Upper lobe of left lung (tissue), 6 donors: ENCODE results near the gene LRRC7. TPM values are rescaled to one million over a fixed set of nuclear protein-coding genes. Genes with fewer than 3 reads are reported as not detected.
"Not testable (repeated sequence)": the region's sequence is repeated elsewhere in the genome, so short reads cannot be mapped to it uniquely, and the experiment has no call there.

Experiments used
- ATAC-seq, 2 donors: fragments of 200-7000 bp; cut with Tn5 transposase; one replicate each; pipeline ENCODE4 v1.9.1; 2022; ENCODE audit warnings: mild to moderate bottlenecking in 2 of 2, moderate library complexity in 2 of 2; ENCODE audit not compliant: low FRiP score in 2 of 2
- DNase-seq, 2 donors: peaks; one replicate each; pipeline ENCODE4 v3.0.0-alpha.2; 2019 to 2020
- H3K27ac ChIP-seq, 4 donors: fragments of 200-600 bp; sonication (generic); one replicate each; pipeline ENCODE4 v1.5.1; 2016 to 2019
- H3K27me3 ChIP-seq, 4 donors: fragments of 200-600 bp; sonication (generic); one replicate each; pipeline ENCODE4 v1.5.1; 2017 to 2019
- H3K36me3 ChIP-seq, 4 donors: fragments of 200-600 bp; sonication (generic); one replicate each; pipeline ENCODE4 v1.5.1; 2016 to 2019
- H3K4me1 ChIP-seq, 4 donors: fragments of 200-600 bp; sonication (generic); one replicate each; pipeline ENCODE4 v1.5.1; 2018 to 2019
- H3K4me3 ChIP-seq, 4 donors: fragments of 200-600 bp; sonication (generic); one replicate each; pipeline ENCODE4 v1.5.1; 2017 to 2019; ENCODE audit warnings: mild to moderate bottlenecking in 2 of 4, moderate library complexity in 1 of 4
- H3K9me3 ChIP-seq, 4 donors: fragments of 200-600 bp; sonication (generic); one replicate each; pipeline ENCODE4 v1.5.1; 2018 to 2019
- CTCF ChIP-seq, 6 experiments: fragments of 450-650 bp in 4 of 6; fragments of 200-600 bp in 2 of 6; sonication (generic) in 2 of 6; IDR thresholded peaks; one replicate each; pipeline ENCODE4 v1.5.1; 2016 to 2019; ENCODE audit warnings: antibody characterized with exemption in 6 of 6
- EP300 ChIP-seq, 4 donors: sonication (generic); formaldehyde crosslinking; IDR thresholded peaks; one replicate each; pipeline ENCODE4 v1.5.1; 2017; ENCODE audit warnings: antibody characterized with exemption in 4 of 4, control low read depth in 2 of 4
- POLR2A ChIP-seq, 4 donors: fragments of 450-650 bp; IDR thresholded peaks; one replicate each; pipeline ENCODE4 v1.5.1; 2016 to 2017; ENCODE audit warnings: antibody characterized with exemption in 4 of 4, mild to moderate bottlenecking in 2 of 4
- POLR2AphosphoS5 ChIP-seq, 2 donors: sonication (generic); formaldehyde crosslinking; IDR thresholded peaks; one replicate each; pipeline ENCODE4 v1.5.1; 2017; ENCODE audit warnings: antibody characterized with exemption in 2 of 2
- WGBS, 2 donors: methylation state at CpG; one replicate each; pipeline ENCODE4 v1.1.5; 2017 to 2018; 5-methylcytosine and 5-hydroxymethylcytosine counted together
- total RNA-seq, 6 donors: library from RNA; depleted of rRNA in 4 of 6; stranded (reverse); fragments of >200 nt in 4 of 6; gene quantifications; one replicate each; pipeline versions ENCODE4 v1.1.0 to v1.2.1, GENCODE V29; 2016 to 2021
- donor health status: DM: no; HTN: no; CAD: no; lungs with moderate emphysema.
- donor health status: DM: no; HTN: yes; CAD: no; lungs with severe emphysema.

LRRC7 gene
- total RNA-seq, 6 donors from 2014 or later = not detected

- Histone ChIP-seq H3K27ac (no peak overlapping the region), H3K4me3 (no peak overlapping the region), H3K27me3 (no peaks in the 10 kb centered on the region), H3K36me3 (no peaks in the 10 kb centered on the region), H3K4me1 (no peaks in the 10 kb centered on the region), H3K9me3 (no peaks in the 10 kb centered on the region)
- TF ChIP-seq POLR2A (IDR thresholded peaks at IDR 0.05) (no peak), CTCF (IDR thresholded peaks at IDR 0.05) (no peak), POLR2AphosphoS5 (IDR thresholded peaks at IDR 0.05) (no peak), EP300 (IDR thresholded peaks at IDR 0.05) (no peak)
- DNase-seq = no peak
- ATAC-seq = no peak
- WGBS, 2 donors = 40 to 45% methylated on average over 4 of the region's 4 CpGs
Observed at GRCh38 chr1:69710484-69711189, 142.9 kb downstream of the LRRC7 start.

DNA sequence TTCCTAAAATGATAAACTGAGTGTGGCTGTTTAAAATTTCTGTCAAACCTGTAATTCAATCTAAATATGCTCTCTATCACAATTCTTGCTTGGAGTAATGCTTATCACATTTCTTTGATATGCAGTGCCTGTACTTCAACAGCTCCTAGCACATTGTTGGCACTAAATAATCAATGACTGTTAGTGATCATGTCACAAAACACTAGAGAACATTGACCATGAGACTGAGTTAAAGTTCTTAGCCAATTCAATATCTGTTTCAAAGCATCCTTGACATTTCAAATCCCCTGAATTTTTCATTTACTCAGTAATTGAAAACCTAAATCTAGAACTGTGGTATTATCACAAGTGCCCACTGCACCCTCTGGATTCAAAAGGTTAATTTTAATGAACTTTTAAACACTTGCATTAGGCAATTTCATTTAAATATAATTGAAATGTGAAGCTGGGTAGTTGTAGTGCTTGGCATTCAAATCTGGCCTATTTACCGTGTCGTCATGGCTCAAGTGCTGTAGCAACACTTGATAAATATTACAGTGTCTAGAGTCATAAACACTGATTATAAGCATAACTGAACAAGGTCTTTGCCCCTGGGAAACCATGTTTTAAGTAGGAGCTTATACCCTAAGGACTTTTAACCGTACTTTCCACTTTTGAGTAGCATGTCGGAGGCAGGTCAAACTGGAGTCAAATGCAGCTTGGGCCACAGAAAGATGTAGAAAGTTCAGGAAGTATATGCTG is 143.6 kb downstream of the LRRC7 start:
- no peaks in the 10 kb centered on the region for H3K27me3 ChIP-seq
- TF ChIP-seq CTCF (IDR thresholded peaks at IDR 0.05) = no peak
- TF ChIP-seq POLR2AphosphoS5 (IDR thresholded peaks at IDR 0.05) = no peak
- no peak for TF ChIP-seq EP300 (IDR thresholded peaks at IDR 0.05)
- TF ChIP-seq POLR2A (IDR thresholded peaks at IDR 0.05) = no peak
- H3K4me3 ChIP-seq = no peak overlapping the region
- H3K4me1 ChIP-seq = no peaks in the 10 kb centered on the region
- no peak overlapping the region for H3K27ac ChIP-seq
- no peaks in the 10 kb centered on the region for H3K9me3 ChIP-seq
- no peak for ATAC-seq
- DNase-seq = no peak
- no peaks in the 10 kb centered on the region for H3K36me3 ChIP-seq
- 57 to 71% methylated on average over 4 of the region's 4 CpGs for whole genome bisulfite sequencing, 2 donors

DNA sequence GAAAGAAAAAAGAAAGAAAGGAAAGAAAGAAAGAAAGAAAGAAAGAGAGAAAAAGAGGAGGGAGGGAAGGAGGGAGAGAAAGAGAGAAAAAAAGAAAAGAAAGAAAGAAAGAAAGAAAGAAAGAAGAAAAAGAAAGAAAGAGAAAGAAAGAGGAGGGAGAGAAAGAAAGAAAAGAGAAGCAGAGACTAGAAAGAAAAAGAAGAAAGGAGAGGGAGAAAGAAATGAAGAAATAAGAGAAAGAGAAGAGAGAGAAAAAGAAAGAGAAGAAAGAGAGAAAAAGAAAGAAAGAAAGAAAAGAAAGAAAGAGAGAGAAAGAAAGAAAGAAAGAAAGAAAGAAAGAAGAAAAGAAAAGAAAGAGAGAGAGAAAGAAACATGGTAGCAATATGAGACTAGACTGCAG is 150.1 kb downstream of the LRRC7 start:
- H3K4me3 ChIP-seq, H3K27me3 ChIP-seq, DNase-seq, H3K36me3 ChIP-seq, H3K4me1 ChIP-seq, H3K9me3 ChIP-seq, H3K27ac ChIP-seq, ATAC-seq: not testable (repeated sequence)

DNA sequence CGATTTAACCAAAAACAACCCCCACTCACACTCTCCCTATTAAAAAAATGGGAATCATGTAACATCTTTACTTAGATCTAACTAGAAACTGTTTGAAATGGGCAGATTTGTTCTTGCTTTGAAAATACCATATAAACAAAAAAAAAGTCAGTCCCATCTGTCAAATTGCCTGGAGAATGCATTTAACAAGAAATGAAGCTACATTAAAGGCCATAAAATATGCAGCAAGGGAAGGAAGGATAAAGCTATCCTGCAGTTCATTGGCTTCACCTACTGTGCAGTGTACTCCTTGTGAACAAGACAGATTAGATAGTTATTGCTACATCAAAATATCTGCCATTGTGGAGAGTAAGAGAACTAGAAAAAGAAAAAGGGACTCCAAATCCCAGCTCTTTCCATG is 160.5 kb downstream of the LRRC7 start:
- ATAC-seq (no peak), DNase-seq (no peak)
- H3K9me3 ChIP-seq = peaks cover 0 to 3% (median 0%) of the 10 kb centered on the region in 4 donors
- no peak overlapping the region for H3K27ac ChIP-seq
- H3K4me1 ChIP-seq = no peaks in the 10 kb centered on the region
- H3K27me3 ChIP-seq = no peaks in the 10 kb centered on the region
- no peak overlapping the region for H3K4me3 ChIP-seq
- no peaks in the 10 kb centered on the region for H3K36me3 ChIP-seq
- no peak for TF ChIP-seq CTCF (IDR thresholded peaks at IDR 0.05)
- TF ChIP-seq POLR2AphosphoS5 (IDR thresholded peaks at IDR 0.05) = no peak
- no peak for TF ChIP-seq EP300 (IDR thresholded peaks at IDR 0.05)
- TF ChIP-seq POLR2A (IDR thresholded peaks at IDR 0.05) = no peak
- 48 to 56% methylated on average over 1 of the region's 1 CpG for WGBS, 2 donors

- H3K4me3 ChIP-seq = no peak overlapping the region
- ATAC-seq = no peak
Observed at GRCh38 chr1:69733061-69733460, 165.3 kb downstream of the LRRC7 start.

More at GRCh38 chr1:69733061-69733460, 165.3 kb downstream of the LRRC7 start:
- H3K27me3 ChIP-seq = no peaks in the 10 kb centered on the region
- H3K36me3 ChIP-seq = no peaks in the 10 kb centered on the region
- DNase-seq = no peak
- H3K4me1 ChIP-seq = no peaks in the 10 kb centered on the region
- peaks cover 0 to 3% (median 0%) of the 10 kb centered on the region in 4 donors for H3K9me3 ChIP-seq
- no peak overlapping the region for H3K27ac ChIP-seq
- TF ChIP-seq POLR2A (IDR thresholded peaks at IDR 0.05) (no peak), EP300 (IDR thresholded peaks at IDR 0.05) (no peak)
